NOMO-1 (cell line): ENCODE data around the gene FHIT.

Source experiments
- DNase-seq, 2 experiments: peaks; one replicate each; lab custom pipeline; 2025; ENCODE audit not compliant: unreplicated experiment in 2 of 2; lab: John Stamatoyannopoulos, UW

Gene FHIT

DNA sequence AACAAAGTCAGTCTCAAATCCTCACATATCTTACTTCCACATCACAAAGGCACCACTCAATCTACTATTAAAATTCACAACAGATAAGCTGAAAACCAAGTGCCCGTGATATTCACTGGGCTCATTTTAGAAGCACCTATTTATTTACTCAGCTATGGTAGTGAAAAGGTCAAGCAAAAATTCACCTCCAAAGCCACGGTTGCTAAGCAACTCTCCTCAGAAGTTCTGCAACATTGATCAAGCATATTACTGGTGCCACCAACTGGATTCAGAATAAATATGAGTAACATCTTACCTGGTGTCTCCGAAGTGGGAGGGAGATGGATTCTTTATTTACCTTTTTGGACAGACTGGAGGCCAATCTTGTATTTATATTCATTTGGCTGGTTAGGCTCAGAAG lies 714.8 kb downstream of the FHIT start:
- no peak for DNase-seq

DNA sequence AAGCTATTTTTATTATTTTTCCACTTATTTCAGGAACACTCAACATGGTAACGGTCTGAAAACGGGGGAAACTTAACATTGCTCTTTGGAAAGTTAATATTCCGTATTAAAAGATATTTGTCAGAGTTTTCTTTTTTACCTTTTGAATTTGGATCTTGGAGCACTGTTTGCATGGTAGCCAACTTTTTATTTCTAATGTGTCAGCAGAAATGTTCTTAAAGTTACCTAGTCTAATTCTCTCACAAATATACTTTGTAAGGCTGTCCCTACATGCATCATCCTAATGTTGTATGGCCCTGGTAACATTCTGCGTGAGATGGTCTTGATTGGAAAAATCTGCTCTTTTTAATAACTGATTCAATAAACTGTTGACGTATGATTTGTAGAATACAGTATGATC lies 719.5 kb downstream of the FHIT start:
- no peak for DNase-seq

DNA sequence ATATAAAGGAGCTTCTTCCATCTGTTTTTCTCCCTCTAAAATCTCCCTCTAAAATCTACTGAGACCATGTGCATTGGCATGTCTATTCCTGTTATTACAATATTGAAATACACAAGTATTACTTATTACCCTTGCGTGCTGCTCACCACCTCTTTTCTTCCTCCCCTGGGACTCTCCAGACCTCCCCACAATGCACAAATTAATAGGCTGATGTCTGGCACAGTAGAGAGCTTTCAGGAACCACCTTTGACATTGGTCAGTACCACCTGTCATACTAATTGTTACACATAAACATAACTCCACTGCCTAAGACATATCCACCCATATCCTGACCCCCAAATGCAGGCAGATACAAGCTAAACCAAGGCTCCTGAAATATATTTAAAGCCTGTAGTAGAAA lies 722.6 kb downstream of the FHIT start:
- DNase-seq, result no peak

DNA sequence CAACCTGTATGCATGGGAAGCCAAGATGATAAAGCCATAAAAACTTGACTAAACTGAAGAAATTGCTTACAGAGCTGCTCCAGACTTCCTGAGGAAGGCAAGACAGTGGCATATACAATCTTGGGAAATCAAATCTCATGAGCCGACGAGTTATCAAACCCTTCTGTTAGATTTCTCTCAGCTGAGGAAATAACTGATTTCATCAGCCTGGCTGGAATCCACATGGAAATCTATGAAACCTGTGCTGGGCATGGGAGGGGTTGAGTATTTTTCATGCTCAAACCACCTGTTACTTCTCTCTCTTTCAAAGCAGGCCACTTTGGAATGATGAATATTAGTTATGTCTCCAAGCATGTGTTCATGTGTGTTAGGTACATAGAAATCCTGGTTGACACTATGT lies 727.7 kb downstream of the FHIT start:
- DNase-seq, result no peak

DNA sequence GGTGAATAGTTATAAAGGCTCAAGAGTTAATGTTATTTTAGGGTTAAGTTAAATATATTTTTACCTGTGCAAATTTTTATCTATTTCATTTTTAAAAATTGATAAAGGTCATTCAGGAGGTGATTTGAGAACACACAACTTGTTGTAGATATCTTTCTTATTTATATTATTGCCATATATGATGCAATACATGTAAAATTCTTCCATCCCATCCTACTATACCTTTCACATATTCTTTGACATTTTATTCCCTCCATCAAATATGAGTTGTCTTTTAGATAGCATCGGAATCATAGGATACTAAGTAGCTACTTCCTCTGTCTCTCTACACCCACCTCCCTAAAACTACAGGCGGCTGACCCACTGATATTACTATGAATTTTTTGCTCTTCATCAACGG lies 734.1 kb downstream of the FHIT start:
- DNase-seq, result no peak

DNA sequence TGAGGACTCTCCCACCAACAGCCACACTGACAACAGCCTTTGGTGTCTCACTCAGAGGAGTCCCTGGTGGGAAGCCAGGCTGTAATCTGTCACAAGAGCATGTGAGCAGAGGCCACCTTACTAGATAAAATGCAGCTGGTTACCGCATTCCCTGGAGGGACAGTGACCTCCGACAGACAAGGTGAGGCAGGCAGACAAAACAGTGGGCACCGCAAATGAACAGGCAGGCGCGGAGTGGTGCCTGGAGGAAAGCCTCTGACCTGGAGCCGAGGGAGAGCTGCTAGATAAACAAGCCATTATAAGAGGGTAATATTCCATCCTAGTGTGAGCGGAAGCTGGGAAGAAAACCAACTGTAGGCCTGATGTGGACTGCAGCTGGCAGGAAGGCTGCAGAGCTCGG lies 736.4 kb downstream of the FHIT start:
- DNase-seq, result no peak

DNA sequence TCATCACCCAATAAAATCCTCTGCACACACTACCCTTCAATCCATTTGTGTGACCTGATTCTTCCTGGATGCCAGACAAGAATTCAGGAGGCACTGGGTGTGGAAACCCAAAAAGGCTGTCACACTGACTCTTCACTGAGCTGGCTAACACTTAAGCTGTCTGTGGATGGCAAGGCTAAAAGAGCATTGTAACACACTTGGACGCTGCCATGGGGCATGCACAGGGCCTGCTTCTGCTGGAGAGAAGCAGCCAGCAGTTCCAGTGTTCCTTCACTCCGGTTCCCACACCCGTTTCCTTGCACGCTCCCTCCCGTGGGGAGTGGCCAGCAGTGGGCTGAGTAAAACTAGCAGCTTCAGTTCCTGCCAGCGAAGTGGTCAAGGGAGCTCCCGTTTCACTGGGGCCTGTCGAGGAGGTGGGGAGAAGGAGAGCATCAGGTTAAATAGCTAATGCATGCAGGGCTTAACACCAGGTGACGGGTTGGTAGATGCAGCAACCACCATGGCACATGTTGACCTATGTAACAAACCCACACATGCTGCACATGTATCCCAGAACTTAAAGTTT lies 737.1 kb downstream of the FHIT start:
- DNase-seq, result no peak

DNA sequence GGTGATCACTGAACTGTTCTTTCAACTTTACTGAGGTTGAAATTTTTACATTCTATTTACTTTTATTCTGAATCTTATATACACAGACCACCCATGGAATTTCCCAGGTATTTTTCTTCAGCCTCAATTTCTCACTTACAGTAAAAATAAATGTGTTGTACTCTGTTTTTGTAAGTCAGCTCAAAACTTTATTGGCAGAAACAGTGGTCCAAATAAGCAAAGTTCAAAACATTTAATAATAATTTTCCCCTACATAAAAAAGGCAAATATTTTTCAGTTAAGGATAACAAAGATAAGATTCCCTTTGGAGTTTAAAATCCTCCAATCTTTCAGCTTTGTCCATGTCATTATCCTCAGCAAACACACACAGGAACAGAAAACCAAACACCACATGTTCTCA lies 738.0 kb downstream of the FHIT start:
- no peak for DNase-seq

DNA sequence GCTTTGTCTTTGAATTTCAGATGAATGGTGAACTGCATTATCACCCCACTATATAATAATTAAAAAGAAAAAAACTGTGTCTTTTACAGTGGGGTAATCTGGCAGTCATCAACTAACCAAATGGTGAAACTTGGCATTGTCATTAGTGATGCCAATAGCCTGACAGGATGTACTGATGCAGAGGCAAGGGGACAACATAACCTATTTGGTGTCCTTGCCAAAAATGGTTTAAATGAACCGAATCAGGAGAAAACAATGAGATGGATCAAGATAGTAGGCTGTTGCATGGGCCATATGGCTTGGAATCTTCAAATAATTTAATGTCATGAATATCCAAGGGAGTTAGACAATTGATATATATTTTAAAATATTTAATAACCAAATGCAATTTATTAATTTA lies 738.7 kb downstream of the FHIT start:
- DNase-seq, result no peak

DNA sequence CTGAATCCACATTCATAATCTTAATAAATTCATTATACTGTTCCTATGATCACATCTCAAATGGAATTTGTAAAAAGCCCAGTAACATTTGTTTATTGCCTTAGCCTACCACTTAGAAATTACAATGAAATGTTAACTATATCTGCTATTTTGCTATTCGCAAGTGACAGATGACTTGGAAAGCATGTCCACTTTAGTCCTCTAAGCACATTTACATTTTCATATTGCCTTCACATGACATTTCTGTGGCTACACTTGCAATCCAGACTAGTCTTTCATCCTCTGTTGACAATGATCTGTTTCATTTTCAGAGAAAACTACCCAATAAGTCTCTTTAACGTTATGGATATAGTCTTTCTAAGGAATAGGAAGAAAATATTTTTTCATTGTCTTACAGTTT lies 741.8 kb downstream of the FHIT start:
- DNase-seq, result no peak

DNA sequence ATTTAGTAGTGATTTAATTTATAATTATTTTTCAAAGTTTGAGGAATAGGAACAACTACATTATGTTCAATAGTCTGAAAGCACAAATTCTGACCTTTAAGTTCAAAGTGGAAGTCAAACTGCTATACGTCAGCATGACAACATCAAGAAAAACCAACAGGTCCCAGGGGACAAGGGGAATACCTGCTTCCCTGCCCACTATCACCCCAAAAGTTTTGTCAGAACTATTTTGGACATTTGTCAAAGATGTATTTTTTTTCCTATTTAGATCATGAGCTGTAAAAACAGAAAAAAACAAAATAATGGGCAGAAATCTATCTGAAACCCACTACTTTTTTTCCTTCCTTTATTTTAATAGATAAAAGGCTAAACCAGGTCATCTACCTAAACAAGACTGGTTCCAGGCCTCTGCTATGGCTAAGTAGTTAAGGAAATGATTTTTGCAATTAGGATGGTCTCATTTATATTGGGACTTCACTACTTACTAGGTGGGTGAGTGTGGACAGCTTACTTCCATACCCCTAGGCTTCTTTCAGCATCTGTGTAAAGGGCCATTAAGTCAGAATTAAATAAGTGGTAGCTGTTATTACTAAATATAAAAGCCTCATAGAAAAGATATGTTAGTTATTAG lies 746.3 kb downstream of the FHIT start:
- no peak for DNase-seq

DNA sequence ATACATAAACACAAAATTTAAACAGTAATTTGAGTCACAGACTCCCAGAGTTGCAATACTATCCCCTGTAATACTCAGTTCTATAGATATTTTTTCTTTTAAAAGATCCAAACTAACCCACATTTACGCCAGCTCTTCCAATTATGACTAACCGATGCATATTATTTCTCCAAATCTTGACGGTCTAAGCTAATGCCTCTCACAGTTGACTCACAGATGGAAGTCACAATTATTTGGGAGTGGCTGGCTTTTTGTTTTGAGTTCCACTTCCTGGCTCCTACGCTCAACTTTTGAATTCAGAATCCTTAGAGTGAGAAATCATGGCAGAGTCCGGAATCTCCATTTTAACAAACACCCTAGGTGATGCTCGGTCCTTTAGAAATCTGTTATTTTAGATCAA lies 749.9 kb downstream of the FHIT start:
- no peak for DNase-seq

DNA sequence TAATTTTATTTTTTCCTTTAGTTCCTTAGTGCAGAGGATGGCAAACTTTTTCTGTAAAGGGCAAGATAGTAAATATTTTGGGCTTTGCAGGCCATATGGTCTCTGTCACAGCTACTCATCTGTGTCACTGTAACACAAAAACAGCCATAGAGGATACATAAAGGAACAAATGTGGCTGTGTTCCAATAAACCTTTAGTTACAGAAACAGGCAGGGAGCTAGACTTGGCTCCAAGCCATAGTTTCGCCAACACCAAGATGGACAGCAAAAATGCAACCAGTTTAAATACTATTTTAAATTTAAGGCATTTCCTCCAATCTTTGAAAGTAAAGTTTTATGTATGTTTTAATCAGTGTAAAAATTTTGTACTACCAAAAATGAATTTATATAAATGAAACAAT lies 753.4 kb downstream of the FHIT start:
- no peak for DNase-seq

DNA sequence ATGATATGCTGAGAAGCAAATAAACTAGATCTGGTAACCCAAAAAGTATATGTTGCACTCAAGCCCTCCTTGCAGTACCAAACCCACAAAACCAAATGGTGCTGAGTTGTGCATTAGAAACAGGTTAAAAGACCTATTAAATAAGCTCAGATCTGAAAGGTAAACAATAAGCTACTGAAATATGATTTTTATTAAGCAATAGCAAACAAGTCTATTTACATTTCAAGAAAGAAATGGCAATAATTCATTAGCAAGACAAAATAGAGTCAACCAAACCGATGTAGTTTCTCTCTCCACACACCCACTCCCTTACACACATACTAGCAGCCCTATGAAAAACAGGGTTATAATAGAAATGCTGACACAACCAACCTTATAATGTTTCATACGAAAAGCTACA lies 760.3 kb downstream of the FHIT start:
- DNase-seq, result no peak

DNA sequence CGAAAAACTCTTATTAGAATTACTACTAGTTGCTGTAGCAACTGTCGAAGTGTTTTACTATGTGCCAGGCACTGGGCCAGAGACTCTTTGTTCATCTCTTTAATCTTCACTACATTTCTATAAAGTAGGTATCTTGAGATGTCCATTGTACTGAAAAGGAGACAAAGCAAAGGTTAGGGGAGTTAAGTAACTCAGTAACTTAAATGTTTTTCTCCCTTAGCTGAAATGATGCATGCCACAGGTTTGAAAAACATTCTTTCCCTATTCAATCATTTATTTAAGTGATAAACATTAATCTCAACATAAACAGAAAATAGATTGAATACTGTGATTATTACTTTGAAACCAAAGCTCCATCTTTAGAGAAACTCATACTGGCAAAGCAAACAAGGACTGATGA lies 776.2 kb downstream of the FHIT start:
- DNase-seq, result no peak

DNA sequence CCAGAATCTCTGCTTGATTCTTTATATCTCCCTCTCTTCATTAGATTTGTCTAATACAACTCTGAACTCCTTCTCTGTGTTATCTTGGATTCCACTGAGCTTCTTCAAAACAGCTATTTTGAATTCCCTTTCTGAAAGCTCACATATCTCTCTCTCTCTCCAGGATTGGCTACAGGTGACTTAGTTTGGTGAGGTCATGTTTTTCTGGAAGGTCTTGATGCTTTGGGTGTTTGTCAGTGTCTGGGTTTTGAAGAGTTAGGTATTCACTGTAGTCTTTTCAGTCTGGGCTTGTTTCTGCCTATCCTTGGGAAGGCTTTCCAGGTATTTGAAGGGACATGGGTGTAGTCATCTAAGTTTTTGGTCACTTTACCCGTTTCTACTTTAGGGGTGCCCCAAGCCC lies 781.8 kb downstream of the FHIT start:
- DNase-seq, result no peak

DNA sequence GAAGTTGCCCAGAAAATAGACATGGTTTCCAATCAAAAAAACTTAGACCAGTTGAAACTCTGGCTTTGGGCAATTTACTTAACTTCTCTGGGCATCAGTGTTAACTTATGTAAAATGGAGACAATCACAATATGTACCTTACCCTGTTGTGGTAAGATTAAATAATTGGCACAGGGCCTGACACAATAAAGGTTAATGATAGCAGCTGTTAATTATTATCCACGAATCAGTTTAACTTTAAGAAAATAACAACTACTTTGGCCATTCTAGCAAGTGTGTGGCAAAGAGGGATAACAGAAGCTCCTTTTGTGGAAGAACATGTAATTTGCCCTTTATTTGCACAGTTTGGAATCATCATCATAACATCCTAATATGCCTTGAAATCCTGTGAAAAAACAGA lies 787.6 kb downstream of the FHIT start:
- DNase-seq, result no peak

DNA sequence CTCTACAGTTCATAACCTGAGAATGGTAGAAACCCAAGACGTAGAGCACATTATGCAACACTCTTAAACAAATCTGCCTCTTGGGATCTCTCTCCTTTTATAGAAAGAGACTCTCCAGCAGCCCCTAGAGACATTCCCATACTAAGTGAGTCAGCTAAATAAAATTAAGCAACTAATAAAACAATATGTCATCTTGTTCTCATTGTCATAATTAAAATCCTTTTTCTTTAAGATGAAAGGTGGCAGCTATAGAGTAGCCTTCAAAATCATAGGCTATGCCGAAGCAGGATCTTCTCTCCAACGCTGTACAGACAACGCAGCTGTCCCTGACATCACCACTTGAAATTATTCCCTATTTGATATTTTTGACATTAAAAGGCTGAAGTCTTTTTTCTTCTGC lies 790.0 kb downstream of the FHIT start:
- no peak for DNase-seq

DNA sequence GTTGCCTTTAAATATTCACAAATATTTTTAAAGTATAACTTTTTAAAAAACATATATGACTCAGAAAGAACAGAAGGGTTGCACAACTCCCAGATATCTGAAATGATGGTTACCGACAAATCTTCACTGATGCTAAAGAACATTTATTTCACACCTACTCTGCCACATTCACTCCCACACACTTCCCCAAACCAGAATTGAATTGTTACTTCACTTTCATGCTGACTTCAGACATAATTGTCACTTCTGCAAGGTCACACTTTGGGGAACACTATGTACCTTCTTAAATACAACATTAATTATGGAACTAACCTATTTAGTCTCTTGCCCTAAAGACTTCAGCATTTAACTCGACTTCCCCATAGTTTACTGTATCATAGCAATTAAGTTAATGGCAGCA lies 795.1 kb downstream of the FHIT start:
- peak; percentile 25 to 67 for DNase-seq

DNA sequence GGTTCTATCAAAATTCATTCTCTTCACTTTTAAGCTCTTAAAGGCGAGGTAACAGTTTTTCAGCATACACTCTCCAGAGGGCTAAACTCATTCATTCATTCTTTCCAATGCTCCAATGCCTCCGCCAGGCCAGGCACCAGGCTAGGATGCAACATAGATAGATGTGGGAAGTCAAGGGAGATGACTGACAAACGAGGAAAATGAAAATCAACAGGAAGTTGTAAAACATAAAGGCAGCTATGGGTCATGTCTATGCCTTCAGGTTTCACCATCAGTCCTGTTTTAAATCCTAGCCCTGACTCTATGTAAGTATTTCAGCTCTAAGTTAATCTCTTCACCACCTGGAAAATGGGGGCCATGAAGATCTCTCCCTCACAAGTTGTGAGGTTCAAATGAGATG lies 797.9 kb downstream of the FHIT start:
- DNase-seq, result no peak

DNA sequence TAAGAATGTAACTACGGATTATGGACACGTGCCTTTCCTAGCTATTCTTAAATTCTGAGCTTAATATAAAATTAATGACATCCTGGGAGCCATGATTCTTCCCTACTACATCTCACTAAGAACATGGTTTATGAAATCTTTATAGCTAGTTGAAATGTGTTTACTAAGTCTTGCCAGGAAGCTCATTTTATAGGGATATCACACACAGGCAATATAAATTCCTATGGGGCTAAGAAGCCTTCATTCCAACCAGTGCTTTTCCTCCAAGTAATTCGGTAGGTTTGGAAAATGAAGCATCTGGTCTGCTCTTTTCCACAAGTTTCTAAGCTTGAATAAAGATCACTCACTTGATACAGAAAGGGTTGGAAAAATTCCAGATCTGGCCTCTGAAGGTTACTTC lies 802.6 kb downstream of the FHIT start:
- DNase-seq, result no peak

DNA sequence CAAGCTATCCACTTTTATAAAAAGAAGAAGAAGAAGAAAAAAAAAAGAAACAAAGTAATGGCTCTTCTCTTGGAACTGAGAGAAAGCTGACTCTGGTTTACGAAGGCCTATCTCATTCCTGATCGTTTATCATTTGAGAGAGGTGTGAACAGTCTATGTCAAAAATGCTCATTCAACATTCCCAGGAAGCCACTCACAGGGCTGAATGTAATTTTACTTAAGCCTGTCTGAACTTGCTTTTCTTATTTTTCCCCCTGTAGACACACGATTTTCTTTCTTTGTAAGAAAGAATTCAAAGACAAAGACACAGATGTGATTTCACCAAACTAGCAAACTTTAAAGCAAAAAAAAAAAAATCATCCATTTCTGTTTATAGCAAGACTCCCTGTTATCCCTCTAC lies 805.8 kb downstream of the FHIT start:
- no peak for DNase-seq

DNA sequence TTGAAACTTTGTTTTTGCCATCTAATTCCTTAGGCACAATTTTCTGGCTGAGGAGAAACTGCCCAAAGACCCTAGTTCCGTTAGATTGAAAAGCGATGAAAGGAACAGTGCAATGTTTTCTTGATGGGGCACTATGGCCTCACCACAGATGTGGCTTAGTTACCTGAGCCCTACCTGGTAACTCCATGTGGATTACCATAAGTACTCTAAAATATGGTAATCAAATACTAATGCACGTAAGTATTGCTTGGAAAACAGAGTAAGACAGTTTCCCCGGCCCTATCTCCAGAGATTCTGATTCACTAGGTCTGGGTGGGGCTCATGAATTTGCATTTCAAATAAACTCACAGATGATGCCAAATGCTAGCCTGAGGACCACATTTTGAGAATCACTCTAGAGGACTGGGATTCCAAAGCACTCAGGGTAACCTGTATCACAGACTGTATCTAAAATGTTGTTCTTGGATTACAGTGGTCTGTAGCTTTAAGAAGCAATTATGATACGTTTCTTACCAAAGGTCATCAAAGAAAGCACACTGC lies 806.3 kb downstream of the FHIT start:
- no peak for DNase-seq
